GM19025 (cell line): Measurements from ENCODE around the gene TGFBR3.
"Not testable (repeated sequence)": the region's sequence is repeated elsewhere in the genome, so short reads cannot be mapped to it uniquely, and the experiment has no call there.

Experiments used
- ATAC-seq: cut with Tn5 transposase; IDR thresholded peaks from one replicate; pipeline ENCODE4 v1.9.1; 2021; ENCODE audit warnings: mild to moderate bottlenecking, low read depth, moderate library complexity; ENCODE audit not compliant: unreplicated experiment

TGFBR3 gene

GRCh38 chr1:91670781-91671180 lies 215.2 kb downstream of the TGFBR3 start:
- ATAC-seq = no peak

- no peak for ATAC-seq
Measured at GRCh38 chr1:91669584-91670350, 216.2 kb downstream of the TGFBR3 start.

- ATAC-seq = not testable (repeated sequence)
Measured at GRCh38 chr1:91666651-91667050, 219.3 kb downstream of the TGFBR3 start.

- no peak for ATAC-seq
Measured at GRCh38 chr1:91661121-91661520, 224.8 kb downstream of the TGFBR3 start.

- no peak for ATAC-seq
Measured at GRCh38 chr1:91660708-91661107, 225.2 kb downstream of the TGFBR3 start.

GRCh38 chr1:91655912-91656449 lies 230.0 kb downstream of the TGFBR3 start:
- no peak for ATAC-seq

- ATAC-seq = no peak
Measured at GRCh38 chr1:91653183-91653582, 232.8 kb downstream of the TGFBR3 start.

GRCh38 chr1:91651661-91652071 lies 234.3 kb downstream of the TGFBR3 start:
- ATAC-seq = no peak

GRCh38 chr1:91651243-91651642 lies 234.7 kb downstream of the TGFBR3 start:
- no peak for ATAC-seq

GRCh38 chr1:91650764-91651163 lies 235.2 kb downstream of the TGFBR3 start:
- ATAC-seq = no peak

- no peak for ATAC-seq
Measured at GRCh38 chr1:91647061-91647460, 238.9 kb downstream of the TGFBR3 start.

GRCh38 chr1:91645031-91645430 lies 240.9 kb downstream of the TGFBR3 start:
- ATAC-seq = no peak

GRCh38 chr1:91643431-91643830 lies 242.5 kb downstream of the TGFBR3 start:
- ATAC-seq = no peak

- no peak for ATAC-seq
Measured at GRCh38 chr1:91640877-91641526, 244.9 kb downstream of the TGFBR3 start.

- ATAC-seq = no peak
Measured at GRCh38 chr1:91637539-91637994, 248.4 kb downstream of the TGFBR3 start.

GRCh38 chr1:91635763-91636162 lies 250.2 kb downstream of the TGFBR3 start:
- no peak for ATAC-seq

GRCh38 chr1:91633438-91633837 lies 252.5 kb downstream of the TGFBR3 start:
- no peak for ATAC-seq

- ATAC-seq = no peak
Measured at GRCh38 chr1:91631718-91632330, 254.1 kb downstream of the TGFBR3 start.

- no peak for ATAC-seq
Measured at GRCh38 chr1:91630803-91631202, 255.1 kb downstream of the TGFBR3 start.
